GM23338 (cell line): ENCODE data around the gene ALPL.

Experiments
- CREB1 ChIP-seq: fragments of 250-450 bp; sonication (Bioruptor Pico); IDR thresholded peaks from 2 replicates; pipeline ENCODE4 v1.5.0; 2020; ENCODE audit warnings: low read depth, mild to moderate bottlenecking, moderate library complexity
- EZH2 ChIP-seq: fragments of 200-600 bp; sonication (generic); IDR thresholded peaks from one replicate; pipeline ENCODE4 v1.8.0; 2017; ENCODE audit warnings: antibody characterized with exemption, mild to moderate bottlenecking, low read depth; ENCODE audit not compliant: unreplicated experiment
- EZH2phosphoT487 ChIP-seq: fragments of 200-600 bp; sonication (generic); IDR thresholded peaks from one replicate; pipeline ENCODE4 v1.8.1; 2018; ENCODE audit warnings: antibody characterized with exemption; ENCODE audit not compliant: unreplicated experiment
- JUNB ChIP-seq: IDR thresholded peaks from one replicate; pipeline ENCODE4 v1.6.1; 2016; ENCODE audit warnings: antibody characterized with exemption; ENCODE audit not compliant: unreplicated experiment
- POLR2AphosphoS5 ChIP-seq: IDR thresholded peaks from 2 replicates; pipeline ENCODE4 v1.6.1; 2016; ENCODE audit warnings: antibody characterized with exemption, low read depth
- STAT1 ChIP-seq: IDR thresholded peaks from one replicate; pipeline ENCODE4 v1.6.1; 2016; ENCODE audit warnings: antibody characterized with exemption; ENCODE audit not compliant: unreplicated experiment
- ZNF114 ChIP-seq: fragments of 250-450 bp; sonication (Bioruptor Pico); IDR thresholded peaks from 2 replicates; pipeline ENCODE4 v1.5.0; 2020; ENCODE audit warnings: mild to moderate bottlenecking, moderate library complexity
- TF ChIP-seq, protein P1 (sequence below), 2 experiments: fragments of 200-600 bp in 1 of 2; sonication (generic) in 1 of 2; conservative IDR thresholded peaks; 2 replicates each; pipeline versions ENCODE4 v1.5.1 to v1.6.1; 2016 to 2017; ENCODE audit warnings: antibody characterized with exemption in 2 of 2, low read depth in 2 of 2, mild to moderate bottlenecking in 2 of 2, moderate library complexity in 1 of 2
- TF ChIP-seq, protein P2 (sequence below): IDR thresholded peaks from one replicate; pipeline ENCODE4 v1.6.1; 2018; ENCODE audit warnings: antibody characterized with exemption; ENCODE audit not compliant: unreplicated experiment
- TF ChIP-seq, protein P3 (sequence below): fragments of 250-450 bp; sonication (Bioruptor Pico); IDR thresholded peaks from 2 replicates; pipeline ENCODE4 v1.5.0; 2020; ENCODE audit warnings: mild to moderate bottlenecking, moderate library complexity
- TF ChIP-seq, protein P4 (sequence below): IDR thresholded peaks from 2 replicates; pipeline ENCODE4 v1.6.1; 2016; ENCODE audit warnings: antibody characterized with exemption

DNA sequence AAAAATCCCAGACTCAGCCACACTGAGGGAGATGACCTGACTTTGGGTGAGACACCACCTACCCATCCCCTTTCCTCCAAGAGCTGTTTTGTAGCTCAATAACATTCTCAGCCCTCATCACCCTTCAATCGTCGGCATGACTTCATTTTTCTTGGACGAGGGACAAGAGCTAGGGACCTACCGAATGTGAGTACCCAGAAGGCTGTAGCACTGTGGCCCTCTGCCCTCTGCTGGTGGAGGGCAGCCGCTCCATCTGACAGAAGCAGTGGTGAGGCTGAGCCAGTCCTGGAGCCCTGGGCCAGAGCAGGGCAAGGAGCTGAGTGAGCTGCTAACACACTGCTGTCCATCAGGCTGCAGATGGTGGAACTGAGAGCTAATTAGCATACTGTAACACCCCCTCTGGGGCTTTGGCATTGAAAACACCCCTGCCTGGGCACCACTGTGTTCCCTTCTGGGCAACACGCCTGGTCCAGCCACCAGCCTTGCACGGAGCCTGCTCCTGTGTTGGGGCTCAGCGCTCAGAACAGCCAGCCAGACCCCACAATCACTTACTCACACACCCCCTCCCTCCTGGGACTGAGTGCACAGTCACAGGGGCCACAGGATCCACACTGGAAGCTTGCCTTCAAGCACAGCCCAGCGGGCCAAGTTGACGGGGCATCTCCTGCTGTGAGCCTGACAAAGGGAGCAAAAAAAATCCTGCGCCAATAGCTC, 18.3 kb upstream of the ALPL start:
- TF ChIP-seq, protein P1, sequence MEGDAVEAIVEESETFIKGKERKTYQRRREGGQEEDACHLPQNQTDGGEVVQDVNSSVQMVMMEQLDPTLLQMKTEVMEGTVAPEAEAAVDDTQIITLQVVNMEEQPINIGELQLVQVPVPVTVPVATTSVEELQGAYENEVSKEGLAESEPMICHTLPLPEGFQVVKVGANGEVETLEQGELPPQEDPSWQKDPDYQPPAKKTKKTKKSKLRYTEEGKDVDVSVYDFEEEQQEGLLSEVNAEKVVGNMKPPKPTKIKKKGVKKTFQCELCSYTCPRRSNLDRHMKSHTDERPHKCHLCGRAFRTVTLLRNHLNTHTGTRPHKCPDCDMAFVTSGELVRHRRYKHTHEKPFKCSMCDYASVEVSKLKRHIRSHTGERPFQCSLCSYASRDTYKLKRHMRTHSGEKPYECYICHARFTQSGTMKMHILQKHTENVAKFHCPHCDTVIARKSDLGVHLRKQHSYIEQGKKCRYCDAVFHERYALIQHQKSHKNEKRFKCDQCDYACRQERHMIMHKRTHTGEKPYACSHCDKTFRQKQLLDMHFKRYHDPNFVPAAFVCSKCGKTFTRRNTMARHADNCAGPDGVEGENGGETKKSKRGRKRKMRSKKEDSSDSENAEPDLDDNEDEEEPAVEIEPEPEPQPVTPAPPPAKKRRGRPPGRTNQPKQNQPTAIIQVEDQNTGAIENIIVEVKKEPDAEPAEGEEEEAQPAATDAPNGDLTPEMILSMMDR (conservative IDR thresholded peaks at IDR 0.05; ENCODE audit: low read depth in 2 of 2) = peak; percentile 48 to 70
- TF ChIP-seq POLR2AphosphoS5 (no peak), JUNB (no peak), STAT1 (no peak), EZH2 (no peak), ZNF114 (CRISPR knock-in tag) (no peak), EZH2phosphoT487 (no peak), CREB1 (CRISPR knock-in tag) (no peak)
- TF ChIP-seq, protein P2, sequence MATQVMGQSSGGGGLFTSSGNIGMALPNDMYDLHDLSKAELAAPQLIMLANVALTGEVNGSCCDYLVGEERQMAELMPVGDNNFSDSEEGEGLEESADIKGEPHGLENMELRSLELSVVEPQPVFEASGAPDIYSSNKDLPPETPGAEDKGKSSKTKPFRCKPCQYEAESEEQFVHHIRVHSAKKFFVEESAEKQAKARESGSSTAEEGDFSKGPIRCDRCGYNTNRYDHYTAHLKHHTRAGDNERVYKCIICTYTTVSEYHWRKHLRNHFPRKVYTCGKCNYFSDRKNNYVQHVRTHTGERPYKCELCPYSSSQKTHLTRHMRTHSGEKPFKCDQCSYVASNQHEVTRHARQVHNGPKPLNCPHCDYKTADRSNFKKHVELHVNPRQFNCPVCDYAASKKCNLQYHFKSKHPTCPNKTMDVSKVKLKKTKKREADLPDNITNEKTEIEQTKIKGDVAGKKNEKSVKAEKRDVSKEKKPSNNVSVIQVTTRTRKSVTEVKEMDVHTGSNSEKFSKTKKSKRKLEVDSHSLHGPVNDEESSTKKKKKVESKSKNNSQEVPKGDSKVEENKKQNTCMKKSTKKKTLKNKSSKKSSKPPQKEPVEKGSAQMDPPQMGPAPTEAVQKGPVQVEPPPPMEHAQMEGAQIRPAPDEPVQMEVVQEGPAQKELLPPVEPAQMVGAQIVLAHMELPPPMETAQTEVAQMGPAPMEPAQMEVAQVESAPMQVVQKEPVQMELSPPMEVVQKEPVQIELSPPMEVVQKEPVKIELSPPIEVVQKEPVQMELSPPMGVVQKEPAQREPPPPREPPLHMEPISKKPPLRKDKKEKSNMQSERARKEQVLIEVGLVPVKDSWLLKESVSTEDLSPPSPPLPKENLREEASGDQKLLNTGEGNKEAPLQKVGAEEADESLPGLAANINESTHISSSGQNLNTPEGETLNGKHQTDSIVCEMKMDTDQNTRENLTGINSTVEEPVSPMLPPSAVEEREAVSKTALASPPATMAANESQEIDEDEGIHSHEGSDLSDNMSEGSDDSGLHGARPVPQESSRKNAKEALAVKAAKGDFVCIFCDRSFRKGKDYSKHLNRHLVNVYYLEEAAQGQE = no peak
- TF ChIP-seq, protein P3, sequence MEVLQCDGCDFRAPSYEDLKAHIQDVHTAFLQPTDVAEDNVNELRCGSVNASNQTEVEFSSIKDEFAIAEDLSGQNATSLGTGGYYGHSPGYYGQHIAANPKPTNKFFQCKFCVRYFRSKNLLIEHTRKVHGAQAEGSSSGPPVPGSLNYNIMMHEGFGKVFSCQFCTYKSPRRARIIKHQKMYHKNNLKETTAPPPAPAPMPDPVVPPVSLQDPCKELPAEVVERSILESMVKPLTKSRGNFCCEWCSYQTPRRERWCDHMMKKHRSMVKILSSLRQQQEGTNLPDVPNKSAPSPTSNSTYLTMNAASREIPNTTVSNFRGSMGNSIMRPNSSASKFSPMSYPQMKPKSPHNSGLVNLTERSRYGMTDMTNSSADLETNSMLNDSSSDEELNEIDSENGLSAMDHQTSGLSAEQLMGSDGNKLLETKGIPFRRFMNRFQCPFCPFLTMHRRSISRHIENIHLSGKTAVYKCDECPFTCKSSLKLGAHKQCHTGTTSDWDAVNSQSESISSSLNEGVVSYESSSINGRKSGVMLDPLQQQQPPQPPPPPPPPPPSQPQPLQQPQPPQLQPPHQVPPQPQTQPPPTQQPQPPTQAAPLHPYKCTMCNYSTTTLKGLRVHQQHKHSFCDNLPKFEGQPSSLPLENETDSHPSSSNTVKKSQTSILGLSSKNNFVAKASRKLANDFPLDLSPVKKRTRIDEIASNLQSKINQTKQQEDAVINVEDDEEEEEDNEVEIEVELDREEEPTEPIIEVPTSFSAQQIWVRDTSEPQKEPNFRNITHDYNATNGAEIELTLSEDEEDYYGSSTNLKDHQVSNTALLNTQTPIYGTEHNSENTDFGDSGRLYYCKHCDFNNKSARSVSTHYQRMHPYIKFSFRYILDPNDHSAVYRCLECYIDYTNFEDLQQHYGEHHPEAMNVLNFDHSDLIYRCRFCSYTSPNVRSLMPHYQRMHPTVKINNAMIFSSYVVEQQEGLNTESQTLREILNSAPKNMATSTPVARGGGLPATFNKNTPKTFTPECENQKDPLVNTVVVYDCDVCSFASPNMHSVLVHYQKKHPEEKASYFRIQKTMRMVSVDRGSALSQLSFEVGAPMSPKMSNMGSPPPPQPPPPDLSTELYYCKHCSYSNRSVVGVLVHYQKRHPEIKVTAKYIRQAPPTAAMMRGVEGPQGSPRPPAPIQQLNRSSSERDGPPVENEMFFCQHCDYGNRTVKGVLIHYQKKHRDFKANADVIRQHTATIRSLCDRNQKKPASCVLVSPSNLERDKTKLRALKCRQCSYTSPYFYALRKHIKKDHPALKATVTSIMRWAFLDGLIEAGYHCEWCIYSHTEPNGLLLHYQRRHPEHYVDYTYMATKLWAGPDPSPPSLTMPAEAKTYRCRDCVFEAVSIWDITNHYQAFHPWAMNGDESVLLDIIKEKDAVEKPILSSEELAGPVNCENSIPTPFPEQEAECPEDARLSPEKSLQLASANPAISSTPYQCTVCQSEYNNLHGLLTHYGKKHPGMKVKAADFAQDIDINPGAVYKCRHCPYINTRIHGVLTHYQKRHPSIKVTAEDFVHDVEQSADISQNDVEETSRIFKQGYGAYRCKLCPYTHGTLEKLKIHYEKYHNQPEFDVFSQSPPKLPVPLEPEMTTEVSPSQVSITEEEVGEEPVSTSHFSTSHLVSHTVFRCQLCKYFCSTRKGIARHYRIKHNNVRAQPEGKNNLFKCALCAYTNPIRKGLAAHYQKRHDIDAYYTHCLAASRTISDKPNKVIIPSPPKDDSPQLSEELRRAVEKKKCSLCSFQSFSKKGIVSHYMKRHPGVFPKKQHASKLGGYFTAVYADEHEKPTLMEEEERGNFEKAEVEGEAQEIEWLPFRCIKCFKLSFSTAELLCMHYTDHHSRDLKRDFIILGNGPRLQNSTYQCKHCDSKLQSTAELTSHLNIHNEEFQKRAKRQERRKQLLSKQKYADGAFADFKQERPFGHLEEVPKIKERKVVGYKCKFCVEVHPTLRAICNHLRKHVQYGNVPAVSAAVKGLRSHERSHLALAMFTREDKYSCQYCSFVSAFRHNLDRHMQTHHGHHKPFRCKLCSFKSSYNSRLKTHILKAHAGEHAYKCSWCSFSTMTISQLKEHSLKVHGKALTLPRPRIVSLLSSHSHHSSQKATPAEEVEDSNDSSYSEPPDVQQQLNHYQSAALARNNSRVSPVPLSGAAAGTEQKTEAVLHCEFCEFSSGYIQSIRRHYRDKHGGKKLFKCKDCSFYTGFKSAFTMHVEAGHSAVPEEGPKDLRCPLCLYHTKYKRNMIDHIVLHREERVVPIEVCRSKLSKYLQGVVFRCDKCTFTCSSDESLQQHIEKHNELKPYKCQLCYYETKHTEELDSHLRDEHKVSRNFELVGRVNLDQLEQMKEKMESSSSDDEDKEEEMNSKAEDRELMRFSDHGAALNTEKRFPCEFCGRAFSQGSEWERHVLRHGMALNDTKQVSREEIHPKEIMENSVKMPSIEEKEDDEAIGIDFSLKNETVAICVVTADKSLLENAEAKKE (CRISPR knock-in tag) = no peak
- TF ChIP-seq, protein P4, sequence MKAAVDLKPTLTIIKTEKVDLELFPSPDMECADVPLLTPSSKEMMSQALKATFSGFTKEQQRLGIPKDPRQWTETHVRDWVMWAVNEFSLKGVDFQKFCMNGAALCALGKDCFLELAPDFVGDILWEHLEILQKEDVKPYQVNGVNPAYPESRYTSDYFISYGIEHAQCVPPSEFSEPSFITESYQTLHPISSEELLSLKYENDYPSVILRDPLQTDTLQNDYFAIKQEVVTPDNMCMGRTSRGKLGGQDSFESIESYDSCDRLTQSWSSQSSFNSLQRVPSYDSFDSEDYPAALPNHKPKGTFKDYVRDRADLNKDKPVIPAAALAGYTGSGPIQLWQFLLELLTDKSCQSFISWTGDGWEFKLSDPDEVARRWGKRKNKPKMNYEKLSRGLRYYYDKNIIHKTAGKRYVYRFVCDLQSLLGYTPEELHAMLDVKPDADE = no peak
